T-cell (primary cell): Measurements from ENCODE around the gene SPOCK1. TPM values are rescaled to one million over a fixed set of nuclear protein-coding genes. Genes with fewer than 3 reads are reported as not detected.

ENCODE experiments used
- ATAC-seq, 4 experiments: fragments of 200-7000 bp in 3 of 4; fragments of 150-1000 bp in 1 of 4; cut with Tn5 transposase; replicated peaks in 1 of 4; 1 replicate in 3 of 4; 2 replicates in 1 of 4; pipeline ENCODE4 v1.10.0; 2021; ENCODE audit warnings: moderate library complexity in 3 of 4, mild to moderate bottlenecking in 2 of 4, moderate number of reproducible peaks in 1 of 4
- CTCF ChIA-PET, 2 donors: fragments of 300-600 bp; sonication (Branson Sonifier 250); formaldehyde crosslinking; loops; one replicate each; lab custom pipeline; 2022; ENCODE audit warnings: antibody characterized with exemption in 2 of 2; lab: Charles Lee
- POLR2A ChIA-PET, 2 donors: fragments of 300-600 bp; sonication (Branson Sonifier 250); formaldehyde crosslinking; loops; one replicate each; lab custom pipeline; 2022; ENCODE audit warnings: antibody characterized with exemption in 2 of 2; lab: Charles Lee
- DNase-seq, 35 experiments: peaks; one replicate each; pipeline versions ENCODE4 v3.0.0 to v3.0.0-alpha.2; 2013 to 2023
- H3K27ac ChIP-seq: one replicate; pipeline ENCODE4 v1.5.1; 2013; ENCODE audit warnings: low read length
- H3K27me3 ChIP-seq, 2 experiments: replicated peaks in 1 of 2; 1 replicate in 1 of 2; 2 replicates in 1 of 2; pipeline versions ENCODE4 v1.6.1 to v1.7.0; 2013; ENCODE audit warnings: low read length in 1 of 2, mixed read lengths in 1 of 2; ENCODE audit not compliant: control insufficient read depth in 2 of 2, insufficient read depth in 2 of 2; ENCODE audit errors: extremely low read depth in 1 of 2
- H3K36me3 ChIP-seq, 2 donors: 1 replicate in 1 of 2; 2 replicates in 1 of 2; pipeline versions ENCODE4 v1.6.1 to v1.7.0; 2013; ENCODE audit warnings: low read length in 1 of 2; ENCODE audit not compliant: control insufficient read depth in 2 of 2, insufficient read depth in 1 of 2; ENCODE audit errors: extremely low read depth in 1 of 2
- H3K4me1 ChIP-seq, 2 experiments: 1 replicate in 1 of 2; 2 replicates in 1 of 2; pipeline versions ENCODE4 v1.6.1 to v1.7.0; 2013; ENCODE audit warnings: low read length in 2 of 2, mixed read lengths in 1 of 2; ENCODE audit not compliant: insufficient read depth in 2 of 2, control insufficient read depth in 1 of 2; ENCODE audit errors: extremely low read depth in 1 of 2
- H3K4me3 ChIP-seq, 2 donors: 1 replicate in 1 of 2; 2 replicates in 1 of 2; pipeline versions ENCODE4 v1.5.1 to v1.7.0; 2013; ENCODE audit warnings: mild to moderate bottlenecking in 2 of 2, low read length in 1 of 2, moderate library complexity in 1 of 2; ENCODE audit not compliant: control insufficient read depth in 1 of 2; ENCODE audit errors: extremely low read depth in 1 of 2
- H3K9me3 ChIP-seq: 2 replicates; pipeline ENCODE4 v1.7.0; 2013
- H3K27ac Mint-ChIP-seq, 2 donors: one replicate each; pipeline ENCODE4 v1.8.0; 2020 to 2021; ENCODE audit warnings: mild to moderate bottlenecking in 2 of 2, mixed read lengths in 2 of 2
- H3K27me3 Mint-ChIP-seq, 2 donors: one replicate each; pipeline ENCODE4 v1.8.0; 2021 to 2022; ENCODE audit warnings: mixed read lengths in 2 of 2
- H3K36me3 Mint-ChIP-seq: one replicate; pipeline ENCODE4 v1.8.0; 2021; ENCODE audit warnings: mixed read lengths
- H3K4me1 Mint-ChIP-seq, 3 donors: one replicate each; pipeline ENCODE4 v1.8.0; 2020 to 2022; ENCODE audit warnings: mixed read lengths in 3 of 3, mild to moderate bottlenecking in 1 of 3
- H3K4me3 Mint-ChIP-seq, 3 donors: one replicate each; pipeline ENCODE4 v1.8.0; 2020 to 2022; ENCODE audit warnings: mild to moderate bottlenecking in 3 of 3, mixed read lengths in 3 of 3, moderate library complexity in 3 of 3
- H3K9me3 Mint-ChIP-seq, 3 donors: one replicate each; pipeline ENCODE4 v1.8.0; 2020 to 2022; ENCODE audit warnings: mixed read lengths in 3 of 3
- WGBS: methylation state at CpG from one replicate; pipeline ENCODE4 v1.1.5; 2013; ENCODE audit warnings: missing lambda C conversion rate; ENCODE audit not compliant: insufficient coverage; 5-methylcytosine and 5-hydroxymethylcytosine counted together
- total RNA-seq, 35 experiments: library from RNA in 6 of 35; stranded (reverse) in 6 of 35; fragments of 120-200 nt in 1 of 35; gene quantifications; one replicate each; pipeline versions ENCODE4 v1.2.1 to v1.2.4 and lab custom pipeline; 2013 to 2026

The SPOCK1 gene
- total RNA-seq, 5 donors from 2014 or later (not counting 1 experiment from before 2014, with no cell fraction given), result 0.57 TPM; not detected in 4

GRCh38 chr5:137333928-137334327 lies 165.2 kb downstream of the SPOCK1 start:
- H3K4me1 ChIP-seq, result no peaks in the 10 kb centered on the region
- H3K27ac Mint-ChIP-seq, result no peak overlapping the region
- no peaks in the 10 kb centered on the region for H3K9me3 Mint-ChIP-seq
- no peak overlapping the region for H3K27ac ChIP-seq
- CTCF ChIA-PET, result no interaction called here
- POLR2A ChIA-PET, result no interaction called here
- H3K9me3 ChIP-seq, result no peaks in the 10 kb centered on the region
- DNase-seq, result no peak
- no peak overlapping the region for H3K4me3 ChIP-seq
- H3K36me3 Mint-ChIP-seq, result no peaks in the 10 kb centered on the region
- no peaks in the 10 kb centered on the region for H3K4me1 Mint-ChIP-seq
- no peak for ATAC-seq
- H3K27me3 Mint-ChIP-seq, result no peaks in the 10 kb centered on the region
- peaks cover 4 to 7% of the 10 kb centered on the region in 2 experiments for H3K27me3 ChIP-seq
- H3K36me3 ChIP-seq, result no peaks in the 10 kb centered on the region
- 75% methylated on average over 1 of the region's 3 CpGs for WGBS
- H3K4me3 Mint-ChIP-seq, result no peak overlapping the region

GRCh38 chr5:137333475-137333874 lies 165.7 kb downstream of the SPOCK1 start:
- Histone ChIP-seq H3K4me1 (no peaks in the 10 kb centered on the region), H3K27me3 (peaks cover 4 to 7% of the 10 kb centered on the region in 2 experiments), H3K27ac (no peak overlapping the region), H3K36me3 (no peaks in the 10 kb centered on the region), H3K4me3 (no peak overlapping the region), H3K9me3 (no peaks in the 10 kb centered on the region)
- CTCF ChIA-PET, result no interaction called here
- Mint-ChIP-seq H3K27me3 (no peaks in the 10 kb centered on the region), H3K36me3 (no peaks in the 10 kb centered on the region), H3K4me1 (no peaks in the 10 kb centered on the region), H3K27ac (no peak overlapping the region), H3K9me3 (no peaks in the 10 kb centered on the region), H3K4me3 (no peak overlapping the region)
- POLR2A ChIA-PET, result no interaction called here
- DNase-seq (no peak), ATAC-seq (no peak)
- no CpG with 5 or more reads among the region's 4 CpGs for WGBS

- Mint-ChIP-seq H3K4me3 (no peak overlapping the region), H3K9me3 (no peaks in the 10 kb centered on the region), H3K4me1 (no peaks in the 10 kb centered on the region), H3K27ac (no peak overlapping the region), H3K27me3 (no peaks in the 10 kb centered on the region), H3K36me3 (no peaks in the 10 kb centered on the region)
- H3K27me3 ChIP-seq, result peaks cover 4 to 7% of the 10 kb centered on the region in 2 experiments
- H3K27ac ChIP-seq, result no peak overlapping the region
- no peaks in the 10 kb centered on the region for H3K9me3 ChIP-seq
- no peak for ATAC-seq
- H3K4me1 ChIP-seq, result no peaks in the 10 kb centered on the region
- WGBS, result 100% methylated on average over 2 of the region's 6 CpGs
- DNase-seq, result no peak
- no peak overlapping the region for H3K4me3 ChIP-seq
- H3K36me3 ChIP-seq, result no peaks in the 10 kb centered on the region
- ChIA-PET POLR2A (no interaction called here), CTCF (interaction anchor here in 1 of 2 donors (1.1 kb wide), 1 partner anchor 10 kb away, joined by 3 read pairs; no protein-coding TSS in a partner anchor)
Observed at GRCh38 chr5:137332296-137332695, 166.8 kb downstream of the SPOCK1 start.

- POLR2A ChIA-PET, result interaction anchor here in 1 of 2 donors (0.5 kb wide), 1 partner anchor 55 kb away, joined by 3 read pairs; no protein-coding TSS in a partner anchor
- CTCF ChIA-PET, result no interaction called here
- no peak overlapping the region for H3K27ac ChIP-seq
- no peaks in the 10 kb centered on the region for H3K36me3 ChIP-seq
- Mint-ChIP-seq H3K9me3 (no peaks in the 10 kb centered on the region), H3K36me3 (no peaks in the 10 kb centered on the region), H3K27ac (no peak overlapping the region), H3K4me3 (no peak overlapping the region), H3K4me1 (no peaks in the 10 kb centered on the region), H3K27me3 (no peaks in the 10 kb centered on the region)
- ATAC-seq, result no peak
- no peaks in the 10 kb centered on the region for H3K9me3 ChIP-seq
- H3K4me3 ChIP-seq, result no peak overlapping the region
- no peak for DNase-seq
- H3K4me1 ChIP-seq, result no peaks in the 10 kb centered on the region
- WGBS, result 74% methylated on average over 3 of the region's 8 CpGs
- peaks cover 4 to 7% of the 10 kb centered on the region in 2 experiments for H3K27me3 ChIP-seq
Observed at GRCh38 chr5:137329586-137330296, 169.4 kb downstream of the SPOCK1 start.

- Histone ChIP-seq H3K4me1 (no peaks in the 10 kb centered on the region), H3K27ac (no peak overlapping the region), H3K27me3 (peaks cover 2 to 7% of the 10 kb centered on the region in 2 experiments), H3K4me3 (no peak overlapping the region), H3K9me3 (no peaks in the 10 kb centered on the region), H3K36me3 (no peaks in the 10 kb centered on the region)
- Mint-ChIP-seq H3K27me3 (peaks cover 0 to 2% of the 10 kb centered on the region in 2 donors), H3K4me1 (no peaks in the 10 kb centered on the region), H3K27ac (no peak overlapping the region), H3K36me3 (no peaks in the 10 kb centered on the region), H3K4me3 (no peak overlapping the region), H3K9me3 (no peaks in the 10 kb centered on the region)
- ATAC-seq, result no peak
- DNase-seq, result no peak
- CTCF ChIA-PET, result no interaction called here
- POLR2A ChIA-PET, result interaction anchor here in 1 of 2 donors (0.5 kb wide), 1 partner anchor 54 kb away, joined by 3 read pairs; no protein-coding TSS in a partner anchor
- 79% methylated on average over 2 of the region's 3 CpGs for WGBS
Observed at GRCh38 chr5:137328991-137329390, 170.1 kb downstream of the SPOCK1 start.

- Mint-ChIP-seq H3K27me3 (peaks cover 0 to 2% of the 10 kb centered on the region in 2 donors), H3K9me3 (no peaks in the 10 kb centered on the region), H3K27ac (no peak overlapping the region), H3K36me3 (no peaks in the 10 kb centered on the region), H3K4me3 (no peak overlapping the region), H3K4me1 (no peaks in the 10 kb centered on the region)
- H3K4me1 ChIP-seq, result no peaks in the 10 kb centered on the region
- no peaks in the 10 kb centered on the region for H3K36me3 ChIP-seq
- peaks cover 2 to 7% of the 10 kb centered on the region in 2 experiments for H3K27me3 ChIP-seq
- CTCF ChIA-PET, result no interaction called here
- ATAC-seq (no peak), DNase-seq (no peak)
- H3K9me3 ChIP-seq, result no peaks in the 10 kb centered on the region
- H3K27ac ChIP-seq, result no peak overlapping the region
- POLR2A ChIA-PET, result no interaction called here
- WGBS, result 86% methylated on average over 1 of the region's 9 CpGs
- no peak overlapping the region for H3K4me3 ChIP-seq
Observed at GRCh38 chr5:137328463-137328862, 170.7 kb downstream of the SPOCK1 start.
